GDM1 (cell line): Measurements from ENCODE around the gene IPCEF1.
"Not testable (repeated sequence)": the region's sequence is repeated elsewhere in the genome, so short reads cannot be mapped to it uniquely, and the experiment has no call there.

Experiments used
- DNase-seq: peaks from one replicate; lab custom pipeline; 2025; lab: John Stamatoyannopoulos, UW

IPCEF1 gene

DNA sequence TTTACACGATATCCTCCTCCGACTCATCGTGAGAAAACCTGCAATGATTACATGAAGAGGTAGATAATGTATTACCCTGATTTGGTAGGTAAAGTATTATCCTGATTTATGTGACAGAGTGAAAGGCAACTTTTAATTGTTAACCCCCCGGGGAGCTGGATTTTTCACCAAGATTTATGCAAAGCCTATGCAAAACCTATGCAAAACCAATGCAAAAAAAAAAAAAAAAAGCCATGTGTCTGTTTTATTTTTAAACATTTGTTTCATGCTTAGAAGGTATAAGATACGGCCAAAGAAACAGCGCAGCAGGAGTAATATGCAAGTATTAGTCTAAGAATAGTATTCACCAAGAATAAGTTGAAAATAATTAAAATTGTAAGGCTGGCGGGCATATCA, 109.9 kb downstream of the IPCEF1 start:
- DNase-seq: no peak

DNA sequence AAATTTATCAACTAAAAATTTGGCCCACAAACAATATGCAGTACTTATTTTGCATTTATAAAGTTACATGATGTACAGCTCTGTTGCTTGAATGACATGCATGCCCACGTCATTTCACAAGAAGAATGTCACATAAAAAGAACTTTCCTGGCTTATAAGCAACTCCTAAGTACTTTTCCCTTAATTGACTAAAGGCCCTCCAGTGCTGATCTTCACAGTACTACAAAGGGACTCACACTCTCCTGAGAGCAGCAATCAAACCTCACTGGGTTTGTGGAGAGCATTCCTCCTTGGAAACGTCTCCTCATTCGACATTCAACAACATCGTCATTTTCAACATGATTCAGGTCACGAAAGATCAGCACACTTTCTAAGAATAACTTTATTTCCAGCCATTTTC, 111.1 kb downstream of the IPCEF1 start:
- DNase-seq: no peak

DNA sequence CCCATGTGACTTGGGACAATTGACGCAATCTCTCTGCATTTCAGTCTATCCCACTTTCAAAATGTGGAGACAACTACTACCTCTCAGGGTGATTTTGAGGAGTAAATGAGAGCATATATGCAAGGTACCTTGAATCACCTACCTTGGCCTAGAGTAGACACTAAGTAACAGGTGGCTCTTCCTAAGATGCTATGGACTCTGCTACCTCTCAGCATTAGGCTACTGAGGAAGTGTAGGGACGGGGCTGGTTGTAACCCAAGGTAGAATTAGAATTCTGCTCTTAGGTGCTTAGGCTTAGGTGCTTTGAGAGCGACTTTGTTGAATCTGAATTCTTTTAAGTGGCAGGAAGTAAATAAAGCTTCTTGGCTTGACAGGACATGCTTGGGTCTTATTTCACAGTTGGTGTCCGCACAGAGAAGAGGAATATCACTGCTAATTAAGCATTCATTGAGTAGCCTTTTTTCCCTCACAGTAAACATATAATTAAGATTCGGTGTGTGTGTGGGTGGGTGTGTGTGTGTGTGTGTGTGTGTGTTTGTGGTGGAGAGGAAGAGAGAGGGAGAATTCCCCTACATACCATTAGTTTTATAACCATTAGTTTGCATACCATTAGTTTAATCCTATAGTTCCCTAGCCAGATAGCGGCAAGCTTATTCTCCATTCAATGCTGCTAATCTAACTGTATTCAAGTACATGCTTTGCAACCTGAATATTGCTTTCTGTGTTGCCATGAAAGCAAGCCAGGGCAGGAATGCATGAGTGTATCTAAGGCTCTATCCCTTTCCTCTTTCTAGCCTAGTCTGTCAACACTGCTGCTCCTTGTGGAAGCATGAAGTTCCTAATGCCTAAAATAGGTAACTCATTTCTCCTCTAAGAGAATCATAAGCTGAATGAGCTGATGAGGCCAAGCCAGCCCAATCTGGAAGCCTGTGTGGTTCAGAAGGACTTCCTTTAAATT, 112.5 kb downstream of the IPCEF1 start:
- no peak for DNase-seq

DNA sequence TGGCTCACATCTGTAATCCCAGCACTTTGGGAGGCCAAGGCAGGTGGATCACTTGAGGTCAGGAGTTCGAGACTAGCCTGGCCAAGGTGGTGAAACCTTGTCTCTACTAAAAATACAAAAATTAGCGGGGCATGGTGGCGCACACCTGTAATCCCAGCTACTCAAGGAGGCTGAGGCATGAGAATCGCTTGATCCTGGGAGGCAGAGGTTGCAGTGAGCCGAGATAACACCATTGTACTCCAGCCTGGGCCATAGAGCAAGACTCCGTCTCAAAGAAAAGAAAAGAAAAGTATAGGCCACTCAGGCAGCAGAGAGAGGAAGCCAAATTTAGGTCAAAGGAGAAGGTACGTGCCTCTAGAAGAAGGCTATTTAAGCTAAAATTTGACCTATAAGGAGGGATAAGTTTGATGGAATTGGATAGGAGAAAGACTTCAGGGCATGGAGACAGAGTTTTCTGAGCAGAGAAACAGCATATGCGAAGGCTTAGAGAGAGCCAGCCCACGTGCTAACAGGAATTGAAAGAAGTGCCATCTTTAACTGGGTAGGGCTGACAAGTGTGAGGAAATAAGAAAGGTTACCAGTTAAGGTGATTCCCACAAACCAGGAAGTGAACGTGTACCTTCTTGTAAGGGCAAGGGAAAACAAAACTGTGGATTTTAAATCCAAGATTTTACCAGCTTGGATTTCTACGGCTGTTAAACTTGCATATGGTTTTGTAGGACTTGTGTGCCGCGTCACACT, 113.8 kb downstream of the IPCEF1 start:
- DNase-seq: no peak

DNA sequence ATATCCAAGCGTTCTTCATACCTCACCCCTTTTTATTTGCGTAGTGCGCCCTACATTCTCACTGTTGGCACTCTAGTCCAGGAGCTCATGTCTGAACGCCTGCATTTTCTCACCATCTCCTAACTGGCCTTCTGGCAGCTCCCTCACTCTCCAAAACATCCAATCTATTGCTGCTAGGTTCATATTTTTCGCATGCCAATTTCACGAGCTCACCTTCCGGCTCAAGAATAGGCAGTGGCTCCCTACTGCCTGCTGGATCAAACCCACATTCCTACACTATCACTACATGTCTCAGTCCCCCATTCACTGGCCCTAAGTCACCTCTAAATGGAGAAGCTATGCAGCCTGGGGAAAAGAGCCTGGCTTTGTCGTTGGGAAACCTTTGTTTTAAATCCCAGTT, 115.0 kb downstream of the IPCEF1 start:
- no peak for DNase-seq

DNA sequence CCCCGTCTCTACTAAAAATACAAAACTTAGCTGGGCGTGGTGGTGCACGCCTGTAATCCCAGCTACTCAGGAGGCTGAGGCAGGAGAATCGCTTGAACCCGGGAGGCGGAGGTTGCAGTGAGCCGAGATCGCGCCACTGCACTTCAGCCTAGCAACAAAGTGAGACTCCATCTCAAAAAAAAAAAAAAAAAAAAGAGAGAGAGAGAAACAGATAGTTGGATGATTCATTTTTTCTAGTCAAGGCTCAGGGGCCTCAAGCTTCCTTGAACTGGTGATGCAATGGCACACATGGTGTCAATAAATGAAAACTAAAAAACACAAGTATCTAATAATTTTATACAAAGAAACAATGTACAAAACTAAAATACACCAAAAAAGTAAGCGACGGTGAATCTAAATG, 115.5 kb downstream of the IPCEF1 start:
- not testable (repeated sequence) for DNase-seq

DNA sequence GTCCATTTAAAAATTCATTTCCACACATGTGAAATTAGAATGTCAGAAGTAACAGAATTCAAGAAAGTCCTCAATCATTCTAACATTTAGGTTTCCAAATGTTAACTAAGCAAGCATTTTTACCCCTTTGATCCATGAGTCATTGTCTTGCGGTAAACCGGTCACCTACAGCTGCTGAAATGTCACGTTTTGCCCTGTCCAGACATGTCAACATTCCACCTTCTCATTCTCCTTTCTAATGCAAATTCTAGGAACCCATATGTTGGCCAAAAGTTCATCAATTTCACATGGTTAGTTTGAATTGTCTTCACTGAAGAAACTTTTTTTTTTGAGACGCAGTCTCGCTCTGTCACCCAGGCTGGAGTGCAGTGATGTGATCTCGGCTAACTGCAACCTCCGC, 117.2 kb downstream of the IPCEF1 start:
- DNase-seq: no peak

DNA sequence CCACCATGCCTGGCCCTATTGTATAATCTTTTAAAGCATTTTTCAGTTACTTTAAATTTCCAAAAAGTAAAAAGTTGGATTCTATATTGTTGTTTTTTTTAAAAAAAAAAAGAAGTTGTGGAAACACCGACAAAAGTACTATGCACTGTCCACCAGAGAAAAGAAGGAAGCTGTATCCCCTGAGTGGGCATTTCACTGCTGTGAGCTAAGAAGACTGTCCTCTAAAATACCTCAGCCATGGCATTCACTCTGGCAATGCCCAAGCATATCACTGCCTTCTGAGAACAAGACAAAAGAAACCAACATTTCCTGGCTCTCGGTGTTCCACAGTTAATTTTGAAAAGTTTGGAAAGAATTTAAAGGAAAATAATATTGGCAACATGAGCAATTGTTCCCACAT, 117.8 kb downstream of the IPCEF1 start:
- no peak for DNase-seq

DNA sequence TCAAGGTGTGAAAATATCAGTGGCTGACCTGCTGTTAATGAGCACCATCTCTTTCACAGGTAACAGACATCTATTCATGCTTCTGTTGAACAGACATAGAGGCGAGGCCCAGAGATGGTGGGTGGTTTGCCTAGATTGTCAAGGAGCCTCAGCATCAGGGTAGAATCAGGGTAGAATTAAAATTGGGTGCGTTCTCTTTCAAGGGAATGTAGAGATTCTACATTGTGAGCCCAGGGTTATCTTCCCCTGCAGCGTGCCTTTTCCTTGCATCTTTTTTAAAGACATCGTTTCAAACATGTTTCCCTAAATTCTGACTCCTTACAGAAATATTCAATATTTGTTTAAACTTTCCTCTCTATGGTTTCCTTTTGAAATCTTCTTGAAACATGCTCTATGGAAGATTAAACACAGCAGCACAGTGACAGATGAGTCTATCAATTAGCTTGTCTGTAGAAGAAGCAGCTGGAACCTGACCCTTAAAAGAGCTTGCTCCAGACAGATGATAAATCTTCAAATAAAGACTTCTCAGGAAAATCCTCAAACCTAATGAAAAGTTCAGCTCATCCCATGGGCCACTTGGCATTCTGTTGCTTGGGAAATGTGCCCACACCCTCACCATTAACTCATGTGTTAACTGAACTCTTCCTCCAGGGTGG, 119.8 kb downstream of the IPCEF1 start:
- DNase-seq: no peak

DNA sequence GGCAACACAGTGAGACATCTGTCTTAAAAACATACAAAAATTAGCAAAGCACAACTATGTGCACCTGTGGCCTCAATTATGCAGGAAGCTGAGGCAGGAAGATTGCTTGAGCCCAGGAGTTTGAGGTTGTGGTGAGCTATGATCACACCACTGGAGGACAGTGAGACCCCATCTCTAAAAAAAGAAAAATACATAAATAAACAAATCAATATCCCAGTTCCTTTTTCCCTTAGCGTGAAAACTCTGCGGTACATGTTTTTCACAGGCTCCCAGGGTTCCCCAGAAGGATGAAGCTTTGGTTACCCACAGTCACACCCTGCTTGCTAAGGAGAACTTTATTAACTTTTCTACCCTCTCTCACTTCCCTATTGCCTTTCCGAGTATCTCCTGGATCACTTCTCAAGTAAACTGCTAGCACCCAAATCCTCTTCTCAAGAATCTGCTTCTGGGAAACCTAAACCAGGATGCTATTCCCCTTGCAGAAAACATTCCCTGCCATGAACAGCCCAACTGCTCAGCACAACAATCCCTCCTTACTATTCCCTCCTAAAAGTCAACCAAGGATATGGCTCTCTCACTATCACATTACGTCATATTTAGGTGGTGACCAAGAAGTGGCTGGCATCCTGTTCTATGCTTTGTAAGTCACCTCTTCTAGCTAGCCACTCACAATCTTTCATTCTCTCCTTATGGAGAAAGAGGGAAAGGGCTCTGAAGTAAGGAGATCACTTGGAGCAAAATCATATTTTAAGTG, 122.4 kb downstream of the IPCEF1 start:
- no peak for DNase-seq

DNA sequence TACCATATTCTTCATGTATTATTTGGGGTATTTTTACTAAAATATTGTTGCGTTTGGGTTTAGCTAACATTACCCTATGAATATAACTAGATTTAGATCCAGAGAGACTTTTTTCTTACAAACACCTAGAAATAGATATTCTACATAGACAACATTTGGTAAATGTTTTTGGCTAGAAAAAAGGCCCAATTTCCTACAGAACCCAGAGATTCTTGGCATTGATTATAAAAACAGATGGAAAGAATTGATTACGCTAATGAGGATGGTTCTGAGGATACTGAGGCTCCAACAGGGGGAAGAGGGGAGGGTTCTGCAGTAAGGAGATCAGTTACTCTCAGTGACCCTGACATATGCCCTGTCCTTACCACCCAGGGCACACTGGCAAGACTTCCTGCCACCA, 123.2 kb downstream of the IPCEF1 start:
- DNase-seq: no peak

DNA sequence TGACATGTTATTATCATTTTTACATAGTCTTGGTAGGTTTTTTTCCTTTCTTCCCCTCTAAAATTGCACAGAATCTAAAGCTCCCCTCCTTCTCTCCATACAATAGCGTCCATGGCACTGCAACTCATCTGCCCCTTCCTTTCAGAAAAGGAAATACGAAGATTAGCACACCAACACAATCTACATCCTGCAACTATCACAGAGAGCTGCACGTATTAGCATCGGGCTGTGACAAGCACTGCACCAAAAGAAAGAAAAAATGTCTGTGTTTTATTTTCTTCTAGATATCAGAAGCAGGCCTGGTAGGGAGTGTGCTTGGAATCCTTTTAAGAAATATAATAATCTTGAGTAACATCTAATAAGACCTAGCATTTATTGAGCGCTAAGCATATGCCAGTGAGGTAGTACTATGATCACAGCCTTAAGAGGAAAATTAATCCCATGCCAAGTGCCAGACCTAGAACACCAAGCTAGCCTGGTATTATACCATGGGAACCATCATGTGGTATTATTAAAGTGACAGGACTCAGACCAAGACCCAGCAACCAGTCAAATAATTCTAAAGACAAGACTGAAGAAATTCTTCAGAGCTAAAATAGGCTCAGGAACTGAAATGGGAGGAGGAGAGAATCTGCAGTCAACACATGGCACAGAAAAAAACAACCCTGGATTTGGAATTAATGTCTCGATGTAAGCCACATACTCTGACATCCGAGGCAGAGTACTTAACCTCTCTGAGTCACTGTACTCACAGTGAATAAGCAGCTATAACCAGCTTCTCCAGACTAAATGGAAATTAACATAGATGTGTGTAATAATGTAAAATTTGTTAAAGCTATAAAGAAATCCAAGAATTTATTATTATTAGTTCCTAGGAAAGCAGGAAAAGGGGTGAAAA, 124.3 kb downstream of the IPCEF1 start:
- DNase-seq: no peak

DNA sequence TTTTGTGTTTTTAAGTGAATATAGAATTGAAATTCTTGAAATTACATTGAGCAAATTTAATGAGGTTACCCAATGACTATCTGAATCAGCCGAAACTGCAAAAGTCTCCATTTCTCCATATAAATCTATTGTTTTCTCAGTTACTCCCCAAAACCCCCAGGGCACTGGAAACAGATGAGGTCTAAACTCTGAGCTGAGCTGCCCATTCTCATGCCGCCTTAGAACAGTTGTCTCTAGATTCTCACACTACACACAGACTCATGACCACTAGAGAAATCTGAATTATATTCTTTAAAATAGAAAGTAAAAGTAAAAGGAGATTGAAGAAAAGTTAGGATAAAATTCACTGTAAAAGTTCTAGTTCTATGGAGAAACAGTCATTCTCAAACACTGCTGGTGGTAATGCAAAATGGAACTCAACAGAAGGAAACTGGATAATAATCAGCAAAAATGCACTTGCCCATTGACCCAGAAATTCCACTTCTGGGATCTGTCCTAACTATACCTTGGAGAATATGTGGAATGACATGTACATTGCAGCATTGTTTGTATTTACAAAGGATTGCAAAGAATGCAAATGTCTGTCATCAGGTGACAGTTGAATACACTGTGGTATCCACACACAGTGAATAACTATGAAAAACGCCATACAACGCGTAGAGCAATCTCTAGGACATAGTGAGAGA, 125.5 kb downstream of the IPCEF1 start:
- DNase-seq: no peak

DNA sequence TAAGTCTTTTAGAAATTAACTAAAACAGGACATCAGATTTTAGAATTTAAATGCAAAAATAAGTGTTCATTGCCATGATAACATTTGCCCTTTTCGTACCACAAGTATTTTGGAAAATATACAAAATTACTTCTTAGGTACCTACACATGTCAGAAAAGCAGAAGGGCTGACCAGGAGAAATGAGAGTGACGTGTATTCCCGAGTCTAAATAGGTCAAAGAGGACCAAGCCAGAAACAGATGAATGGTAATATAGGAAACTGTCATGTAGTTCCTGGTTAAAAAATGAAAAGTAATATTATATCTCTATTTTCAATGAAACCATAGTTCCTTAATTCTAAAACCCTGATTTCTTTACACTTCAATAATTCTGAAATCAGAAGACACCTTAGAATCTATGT, 126.2 kb downstream of the IPCEF1 start:
- DNase-seq: no peak

DNA sequence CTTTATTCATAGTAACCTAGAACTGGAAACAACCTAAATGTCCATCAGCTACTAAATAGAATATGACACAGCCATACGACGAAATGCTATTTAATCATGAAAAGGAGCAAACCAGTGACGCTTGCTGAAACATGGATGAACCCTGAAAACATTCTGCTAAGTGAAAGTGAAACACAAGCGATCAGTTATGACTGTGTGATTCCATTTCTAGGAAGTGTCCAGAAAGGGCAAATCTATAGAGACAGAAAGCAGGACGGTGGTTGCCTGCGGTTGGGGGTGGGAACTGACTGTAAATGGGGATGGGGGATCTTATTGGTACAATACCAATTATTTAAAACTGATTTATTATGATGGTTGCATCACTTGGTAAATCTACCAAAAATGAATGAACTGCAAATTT, 126.8 kb downstream of the IPCEF1 start:
- DNase-seq: no peak

DNA sequence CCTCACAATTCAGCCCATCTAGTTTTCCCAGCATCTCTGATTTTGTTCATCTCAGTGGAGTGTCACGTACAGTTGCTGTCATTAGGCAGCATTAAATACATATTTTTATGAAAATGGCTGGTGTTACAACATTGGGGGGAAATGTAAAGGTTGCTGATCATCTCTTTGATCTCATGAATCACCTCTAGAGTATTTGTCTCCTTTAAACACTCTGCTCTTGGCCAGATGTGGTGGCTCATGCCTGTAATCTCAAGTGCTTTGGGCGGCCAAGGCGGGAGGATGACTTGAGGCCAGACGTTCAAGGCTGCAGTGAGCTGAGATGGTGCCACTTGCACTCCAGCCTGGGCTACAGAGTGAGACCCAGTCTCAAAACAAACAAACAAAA, 128.1 kb downstream of the IPCEF1 start:
- DNase-seq: no peak

DNA sequence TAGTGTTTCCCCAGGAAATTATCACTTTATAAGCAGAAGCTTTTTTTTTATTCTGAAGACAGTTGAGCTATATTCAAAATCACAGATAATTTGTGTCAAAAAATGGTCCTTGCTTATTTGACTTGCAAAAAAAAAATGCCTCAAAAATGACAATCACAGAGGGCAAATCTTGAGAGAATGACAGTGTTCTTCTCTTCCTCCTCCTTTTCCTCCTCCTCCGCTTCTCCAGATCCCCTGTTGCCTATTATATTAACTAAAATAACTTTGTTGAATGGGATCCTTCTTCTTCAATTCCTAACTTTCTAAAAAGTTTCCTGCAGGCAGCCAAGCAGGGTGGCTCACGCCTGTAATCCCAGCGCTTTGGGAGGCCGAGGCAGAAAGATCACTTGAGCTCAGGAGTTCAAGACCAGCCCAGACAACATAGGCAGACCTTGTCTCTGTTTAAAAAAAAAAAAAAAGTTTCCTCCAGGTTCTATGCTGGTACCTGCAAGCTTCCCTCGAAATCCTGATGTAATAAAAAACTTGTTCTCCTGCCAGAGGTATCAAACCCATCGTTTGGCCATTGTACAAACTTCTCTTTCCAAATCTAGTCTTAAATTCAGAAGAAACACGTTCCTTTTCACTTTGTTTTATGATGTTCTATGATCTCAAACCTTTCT, 128.6 kb downstream of the IPCEF1 start:
- no peak for DNase-seq

DNA sequence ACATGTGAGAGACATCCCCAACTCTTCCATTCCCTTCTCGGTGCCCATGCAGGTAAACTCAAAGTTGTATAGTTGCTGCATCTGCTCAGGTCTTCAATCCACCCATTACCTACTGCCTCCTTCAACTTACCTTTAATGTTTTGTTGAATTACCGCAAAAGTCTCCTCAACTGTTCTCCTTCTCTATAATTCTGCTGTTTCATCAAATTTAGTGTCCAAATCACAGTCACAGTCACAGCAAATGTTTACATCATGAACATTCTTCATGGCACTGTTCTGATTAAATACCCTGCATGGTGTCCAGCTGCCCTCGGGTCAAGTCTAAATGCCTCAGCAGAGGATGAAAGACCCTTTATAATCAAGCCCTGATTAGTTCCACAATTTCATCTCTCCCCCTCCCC, 130.1 kb downstream of the IPCEF1 start:
- DNase-seq: no peak

DNA sequence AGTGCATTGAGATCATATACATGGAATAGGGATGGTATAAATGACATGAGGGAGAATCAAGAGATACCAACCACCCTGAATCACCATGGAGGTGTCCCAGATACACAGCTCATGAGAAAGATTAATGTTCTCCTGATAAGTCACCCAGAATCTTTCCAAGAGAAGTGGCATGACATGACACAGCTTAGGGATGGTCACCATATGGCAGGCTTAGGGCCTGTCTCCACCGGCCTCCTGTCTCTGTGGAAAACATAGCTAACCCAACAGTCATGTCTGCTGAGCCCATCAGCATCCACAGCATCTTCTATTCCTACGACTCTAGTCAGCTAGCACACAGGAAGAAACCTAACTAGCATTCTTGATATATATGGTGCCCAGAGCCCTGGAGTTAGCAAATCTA, 133.3 kb downstream of the IPCEF1 start:
- DNase-seq: no peak

DNA sequence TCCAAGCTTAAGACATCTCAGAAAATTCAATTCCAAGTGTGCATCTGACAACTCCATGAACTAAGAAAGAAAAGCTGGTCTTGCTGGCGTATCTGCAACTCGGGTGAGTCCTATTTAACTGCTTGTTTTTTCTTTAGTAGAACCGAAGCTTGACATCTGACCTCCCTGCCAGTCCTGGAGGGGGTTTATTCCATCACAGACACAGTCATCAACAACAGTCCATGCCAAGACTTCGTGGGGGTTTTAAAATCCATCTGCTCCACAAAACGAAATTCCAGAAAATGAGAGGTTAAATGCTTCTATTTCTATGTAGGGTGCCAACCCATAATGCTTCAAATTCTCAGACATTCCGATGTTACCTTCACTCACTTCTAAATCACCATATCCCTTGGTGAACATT, 133.9 kb downstream of the IPCEF1 start:
- no peak for DNase-seq
